HCT116 (cell line): ENCODE measurements around the gene INTS2. TPM values are rescaled to one million over a fixed set of nuclear protein-coding genes. Genes with fewer than 3 reads are reported as not detected.

ENCODE experiments used
- ATAC-seq: fragments of 200-7000 bp; cut with Tn5 transposase; 2 replicates; pipeline ENCODE4 v1.9.1; 2020; ENCODE audit warnings: mild to moderate bottlenecking, moderate library complexity
- BruUV-seq: library from RNA; stranded (reverse); fragments of 400-500 nt; replicated peaks from 2 replicates; lab custom pipeline; 2021; lab: Mats Ljungman, UMichigan
- CTCF ChIA-PET: fragments of 300-600 bp; sonication (Branson Sonifier 250); formaldehyde crosslinking; loops from one replicate; lab custom pipeline; 2021; ENCODE audit warnings: antibody characterized with exemption; lab: Charles Lee
- POLR2A ChIA-PET: fragments of 300-600, 350-600 bp; sonication (Branson Sonifier 250); formaldehyde crosslinking; loops from one replicate; lab custom pipeline; 2021; ENCODE audit warnings: antibody characterized with exemption; lab: Charles Lee
- RAD21 ChIA-PET, 2 experiments: fragments of 300-600 bp; sonication (Branson Sonifier 250); formaldehyde crosslinking; loops; one replicate each; lab custom pipeline; 2023; ENCODE audit warnings: low total read pairs in 2 of 2; ENCODE audit not compliant: uncharacterized antibody in 2 of 2, unreplicated experiment in 2 of 2, low non-redundant PET in 1 of 2; lab: Charles Lee
- DNase-seq: peaks from one replicate; pipeline ENCODE4 v3.0.0-alpha.2; 2010; ENCODE audit warnings: low read depth, low spot score
- H2AFZ ChIP-seq: fragments of 200-600 bp; shearing (Covaris generic), sonication (generic); 2 replicates; pipeline ENCODE4 v1.6.1; 2017; ENCODE audit warnings: low read depth, mixed run types, mixed read lengths, antibody characterized with exemption, low read length; ENCODE audit not compliant: poor library complexity, severe bottlenecking
- H3K27ac ChIP-seq: 2 replicates; pipeline ENCODE4 v1.5.1; 2012; ENCODE audit warnings: low read depth, low read length
- H3K27me3 ChIP-seq: fragments of 200-600 bp; sonication (generic); 2 replicates; pipeline ENCODE4 v1.6.1; 2016; ENCODE audit warnings: mixed run types, low read length, mixed read lengths; ENCODE audit not compliant: insufficient read depth
- H3K36me3 ChIP-seq, 2 experiments: fragments of 200-500 bp in 1 of 2; fragments of 200-600 bp in 1 of 2; sonication (Bioruptor generic) in 1 of 2; sonication (generic) in 1 of 2; 2 replicates each; pipeline versions ENCODE4 v1.5.1 to v1.6.1; 2014 to 2016; ENCODE audit warnings: low read length in 2 of 2, inconsistent platforms in 1 of 2, mixed read lengths in 1 of 2, mixed run types in 1 of 2; ENCODE audit not compliant: insufficient read depth in 2 of 2, control insufficient read depth in 1 of 2
- H3K4me1 ChIP-seq, 2 experiments: fragments of 200-600 bp in 1 of 2; sonication (generic) in 1 of 2; 2 replicates each; pipeline versions ENCODE4 v1.5.1 to v1.6.1; 2012 to 2017; ENCODE audit warnings: low read length in 2 of 2, inconsistent platforms in 1 of 2, mild to moderate bottlenecking in 1 of 2, mixed read lengths in 1 of 2, mixed run types in 1 of 2, moderate library complexity in 1 of 2; ENCODE audit not compliant: insufficient read depth in 2 of 2, control insufficient read depth in 1 of 2
- H3K4me2 ChIP-seq: fragments of 200-600 bp; sonication (generic); 2 replicates; pipeline ENCODE4 v1.6.1; 2017; ENCODE audit warnings: mixed run types, low read length, mixed read lengths
- H3K4me3 ChIP-seq, 2 experiments: fragments of 200-600 bp in 1 of 2; sonication (generic) in 1 of 2; replicated peaks in 1 of 2; 2 replicates each; pipeline ENCODE4 v1.5.1; 2011 to 2016; ENCODE audit warnings: low read length in 2 of 2, control low read depth in 1 of 2, low read depth in 1 of 2, mild to moderate bottlenecking in 1 of 2, mixed read lengths in 1 of 2, mixed run types in 1 of 2
- H3K79me2 ChIP-seq: fragments of 200-600 bp; sonication (generic); 2 replicates; pipeline ENCODE4 v1.6.1; 2017; ENCODE audit warnings: mild to moderate bottlenecking, mixed run types, low read length, moderate library complexity, mixed read lengths; ENCODE audit not compliant: insufficient read depth
- H3K9ac ChIP-seq: fragments of 200-600 bp; sonication (generic); 2 replicates; pipeline ENCODE4 v1.6.1; 2016; ENCODE audit warnings: low read length, mixed read lengths
- H3K9me2 ChIP-seq: fragments of 200-600 bp; sonication (generic), shearing (Covaris generic); 2 replicates; pipeline ENCODE4 v1.6.1; 2017; ENCODE audit warnings: mixed run types, mild to moderate bottlenecking, moderate library complexity; ENCODE audit not compliant: insufficient read depth
- H3K9me3 ChIP-seq, 2 experiments: fragments of 200-500 bp in 1 of 2; fragments of 200-600 bp in 1 of 2; sonication (Bioruptor generic) in 1 of 2; sonication (generic) in 1 of 2; 2 replicates each; pipeline ENCODE4 v1.6.1; 2014 to 2017; ENCODE audit warnings: low read length in 2 of 2, mixed read lengths in 2 of 2, inconsistent platforms in 1 of 2, low read depth in 1 of 2, mild to moderate bottlenecking in 1 of 2, mixed run types in 1 of 2, moderate library complexity in 1 of 2; ENCODE audit not compliant: control insufficient read depth in 1 of 2, insufficient read depth in 1 of 2
- H4K20me1 ChIP-seq: fragments of 200-600 bp; sonication (generic), shearing (Covaris generic); 2 replicates; pipeline ENCODE4 v1.6.1; 2017; ENCODE audit warnings: mixed run types, mild to moderate bottlenecking, moderate library complexity; ENCODE audit not compliant: insufficient read depth
- EZH2 ChIP-seq: fragments of 200-600 bp; sonication (generic); IDR thresholded peaks from 2 replicates; pipeline ENCODE4 v1.6.1; 2017; ENCODE audit warnings: antibody characterized with exemption, mixed run types
- EZH2phosphoT487 ChIP-seq: fragments of 200-600 bp; IDR thresholded peaks from 2 replicates; pipeline ENCODE4 v1.6.1; 2018; ENCODE audit warnings: antibody characterized with exemption, borderline replicate concordance
- FOSL1 ChIP-seq: IDR thresholded peaks from 2 replicates; pipeline ENCODE4 v1.6.1; 2012; ENCODE audit warnings: low read depth
- JUND ChIP-seq: IDR thresholded peaks from 2 replicates; pipeline ENCODE4 v1.6.1; 2012
- POLR2AphosphoS5 ChIP-seq: IDR thresholded peaks from 2 replicates; pipeline ENCODE4 v1.6.1; 2011; ENCODE audit warnings: mild to moderate bottlenecking, low read depth, low read length, moderate library complexity
- RAD21 ChIP-seq: IDR thresholded peaks from 2 replicates; pipeline ENCODE4 v1.6.1; 2012; ENCODE audit warnings: low read depth, mild to moderate bottlenecking
- SRF ChIP-seq: IDR thresholded peaks from 2 replicates; pipeline ENCODE4 v1.6.1; 2012; ENCODE audit warnings: low read depth
- TCF7L2 ChIP-seq: IDR thresholded peaks from 2 replicates; pipeline ENCODE4 v1.7.0; 2011; ENCODE audit warnings: borderline replicate concordance, inconsistent platforms; ENCODE audit not compliant: insufficient read depth, insufficient read length; ENCODE audit errors: extremely low read depth
- ZNF274 ChIP-seq: fragments of 200-500 bp; sonication (Bioruptor generic); IDR thresholded peaks from 2 replicates; pipeline ENCODE4 v1.6.1; 2014; ENCODE audit warnings: mild to moderate bottlenecking, low read depth, low read length, inconsistent platforms
- intact Hi-C: fragments of 100-400 bp; cut with micrococcal nuclease; formaldehyde crosslinking; loops from 2 replicates; pipeline ENCODE4 v1.10.0; 2022
- total RNA-seq: library from RNA; stranded (reverse); gene quantifications from one replicate; pipeline ENCODE4 v1.2.1, GENCODE V29; 2021; ENCODE audit not compliant: unreplicated experiment
- TF ChIP-seq, protein P1 (sequence below): IDR thresholded peaks from 2 replicates; pipeline ENCODE4 v1.6.1; 2011; ENCODE audit warnings: mild to moderate bottlenecking, low read length, moderate library complexity; ENCODE audit not compliant: insufficient replicate concordance; ENCODE audit errors: extremely low read depth
- TF ChIP-seq, protein P2 (sequence below): IDR thresholded peaks from 2 replicates; pipeline ENCODE4 v1.6.1; 2012
- TF ChIP-seq, protein P3 (sequence below): IDR thresholded peaks from 2 replicates; pipeline ENCODE4 v1.6.1; 2012

INTS2 gene
- total RNA-seq, 1 experiment from 2014 or later, result 40.5 TPM

DNA sequence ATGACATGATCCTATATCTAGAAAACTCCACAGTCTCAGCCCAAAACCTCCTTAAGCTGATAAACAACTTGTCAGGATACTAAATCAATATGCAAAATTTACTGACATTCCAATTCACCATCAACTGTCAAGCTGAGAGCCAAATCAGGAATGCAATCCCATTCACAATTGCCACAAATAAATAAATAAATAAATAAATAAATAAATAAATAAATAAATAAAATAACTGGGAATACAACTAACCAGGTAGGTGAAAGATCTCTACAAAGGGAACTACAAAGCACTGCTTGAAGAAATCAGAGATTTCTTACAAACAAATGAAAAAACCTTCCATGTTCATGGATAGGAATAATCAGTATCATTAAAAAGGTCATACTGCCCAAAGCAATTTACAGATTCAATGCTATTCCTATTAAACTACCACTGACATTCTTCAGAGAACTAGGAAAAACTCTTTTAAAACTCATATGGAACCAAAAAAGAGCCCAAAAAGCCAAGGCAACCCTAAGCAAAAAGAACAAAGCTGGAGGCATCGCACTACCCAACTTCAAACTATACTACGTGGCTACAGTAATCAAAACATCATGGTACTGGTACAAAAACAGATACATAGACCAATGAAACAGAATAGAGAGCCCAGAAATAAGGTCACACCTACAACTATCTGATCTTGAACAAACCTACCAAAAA, 102.2 kb downstream of the INTS2 start (continued):
- TF ChIP-seq, protein P1, sequence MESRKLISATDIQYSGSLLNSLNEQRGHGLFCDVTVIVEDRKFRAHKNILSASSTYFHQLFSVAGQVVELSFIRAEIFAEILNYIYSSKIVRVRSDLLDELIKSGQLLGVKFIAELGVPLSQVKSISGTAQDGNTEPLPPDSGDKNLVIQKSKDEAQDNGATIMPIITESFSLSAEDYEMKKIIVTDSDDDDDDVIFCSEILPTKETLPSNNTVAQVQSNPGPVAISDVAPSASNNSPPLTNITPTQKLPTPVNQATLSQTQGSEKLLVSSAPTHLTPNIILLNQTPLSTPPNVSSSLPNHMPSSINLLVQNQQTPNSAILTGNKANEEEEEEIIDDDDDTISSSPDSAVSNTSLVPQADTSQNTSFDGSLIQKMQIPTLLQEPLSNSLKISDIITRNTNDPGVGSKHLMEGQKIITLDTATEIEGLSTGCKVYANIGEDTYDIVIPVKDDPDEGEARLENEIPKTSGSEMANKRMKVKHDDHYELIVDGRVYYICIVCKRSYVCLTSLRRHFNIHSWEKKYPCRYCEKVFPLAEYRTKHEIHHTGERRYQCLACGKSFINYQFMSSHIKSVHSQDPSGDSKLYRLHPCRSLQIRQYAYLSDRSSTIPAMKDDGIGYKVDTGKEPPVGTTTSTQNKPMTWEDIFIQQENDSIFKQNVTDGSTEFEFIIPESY, result no peak
- TF ChIP-seq EZH2phosphoT487, result no peak
- no peak for TF ChIP-seq RAD21
- TF ChIP-seq, protein P2, sequence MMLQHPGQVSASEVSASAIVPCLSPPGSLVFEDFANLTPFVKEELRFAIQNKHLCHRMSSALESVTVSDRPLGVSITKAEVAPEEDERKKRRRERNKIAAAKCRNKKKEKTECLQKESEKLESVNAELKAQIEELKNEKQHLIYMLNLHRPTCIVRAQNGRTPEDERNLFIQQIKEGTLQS, result no peak

DNA sequence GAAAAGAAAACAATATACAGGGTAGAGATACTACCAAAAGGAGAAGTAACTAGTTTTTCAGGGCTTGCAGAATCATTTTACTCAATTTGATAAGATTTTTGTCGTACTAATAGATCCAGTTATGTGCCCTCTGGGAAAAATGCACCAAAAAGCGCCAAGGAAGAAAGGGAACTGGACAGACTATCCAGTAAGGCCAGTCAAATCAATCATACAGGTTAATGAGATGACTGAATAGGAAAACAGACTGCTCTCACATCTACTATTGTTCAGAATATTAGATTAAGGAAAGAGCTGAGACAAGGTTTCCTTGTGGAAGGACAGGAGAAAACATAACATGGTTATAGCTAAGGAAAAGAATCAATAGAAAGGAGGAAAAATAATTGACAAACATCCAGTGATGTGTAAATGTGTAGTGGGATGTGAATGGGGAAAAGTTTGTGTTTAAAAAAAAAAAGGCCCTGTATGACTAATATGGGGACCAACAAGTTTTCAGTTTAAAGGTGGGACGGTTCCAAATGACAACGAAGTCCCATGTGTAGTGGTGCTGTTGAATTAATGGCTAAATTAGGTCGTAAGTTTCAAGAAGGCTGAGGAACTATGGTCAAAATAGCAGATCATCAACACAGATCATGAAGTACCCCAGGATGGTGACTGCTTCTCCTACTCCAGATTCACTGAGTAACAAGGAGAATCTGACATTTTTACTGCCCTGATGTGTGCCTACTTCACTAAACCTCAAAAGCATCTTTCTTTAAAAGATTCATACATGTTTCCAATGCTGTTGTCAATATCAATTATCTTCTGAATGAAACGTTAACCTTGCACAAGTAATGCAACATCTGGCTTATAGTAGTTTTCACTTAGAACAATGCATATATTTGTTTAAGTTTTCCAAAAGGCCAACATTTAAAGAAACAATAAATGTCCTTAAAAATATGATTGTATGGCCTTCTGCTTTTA, 105.2 kb downstream of the INTS2 start:
- Histone ChIP-seq H3K9me3 (no peaks in the 10 kb centered on the region), H4K20me1 (no peaks in the 10 kb centered on the region), H2AFZ (no peak overlapping the region), H3K4me3 (no peak overlapping the region), H3K27me3 (no peaks in the 10 kb centered on the region), H3K4me1 (no peaks in the 10 kb centered on the region), H3K79me2 (peaks cover 17% of the 10 kb centered on the region), H3K9me2 (no peaks in the 10 kb centered on the region), H3K27ac (no peak overlapping the region), H3K9ac (no peak overlapping the region), H3K36me3 (peaks cover 0 to 10% of the 10 kb centered on the region in 2 experiments; a peak in 1 of 4 replicates), H3K4me2 (no peak overlapping the region)
- TF ChIP-seq, protein P3, sequence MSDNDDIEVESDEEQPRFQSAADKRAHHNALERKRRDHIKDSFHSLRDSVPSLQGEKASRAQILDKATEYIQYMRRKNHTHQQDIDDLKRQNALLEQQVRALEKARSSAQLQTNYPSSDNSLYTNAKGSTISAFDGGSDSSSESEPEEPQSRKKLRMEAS, result no peak
- TF ChIP-seq POLR2AphosphoS5 (no peak), ZNF274 (no peak), FOSL1 (no peak), RAD21 (no peak), EZH2 (no peak), SRF (no peak), JUND (no peak), TCF7L2 (no peak)
- ATAC-seq, result no peak
- DNase-seq, result no peak
- intact Hi-C loops, result no loop called here
- POLR2A ChIA-PET, result no interaction called here
- no TSS peak for BruUV-seq
- RAD21 ChIA-PET, result no interaction called here
- CTCF ChIA-PET, result interaction anchor here (0.8 kb wide), 1 partner anchor 14 kb away, joined by 3 read pairs; no protein-coding TSS in a partner anchor
